GM13976 (cell line): Measurements from ENCODE around the gene SLC9A8.
A peak's percentile ranks its signal among the peaks of the same experiment; 100 is the strongest.

Experiments
- DNase-seq: peaks from one replicate; pipeline ENCODE4 v3.0.0; 2012; ENCODE audit warnings: low spot score
- CTCF ChIP-seq: IDR thresholded peaks from 2 replicates; pipeline ENCODE4 v1.5.1; 2012; ENCODE audit warnings: borderline replicate concordance, mild to moderate bottlenecking; ENCODE audit not compliant: insufficient read depth; ENCODE audit errors: extremely low read depth, missing control alignments, control extremely low read depth
- in situ Hi-C: fragments of 300-500 bp; cut with MboI; formaldehyde crosslinking; loops from one replicate; pipeline ENCODE4 v1.12.0; 2022; ENCODE audit warnings: low sequenced_read_pairs, mixed read lengths, inconsistent platforms; ENCODE audit not compliant: unreplicated experiment

SLC9A8 gene

GRCh38 chr20:49924247-49924646 is 111.6 kb downstream of the SLC9A8 start:
- in situ Hi-C loops: no loop called here
- DNase-seq: no peak
- no peak for TF ChIP-seq CTCF

GRCh38 chr20:49925901-49926454 is 113.3 kb downstream of the SLC9A8 start:
- no peak for DNase-seq
- TF ChIP-seq CTCF: no peak
- in situ Hi-C loops: no loop called here

- DNase-seq: peak; percentile 79
- in situ Hi-C loops: no loop called here
- peak; percentile 76 for TF ChIP-seq CTCF
Observed at GRCh38 chr20:49928411-49929141, 115.9 kb downstream of the SLC9A8 start.

- in situ Hi-C loops: no loop called here
- no peak for TF ChIP-seq CTCF
- no peak for DNase-seq
Observed at GRCh38 chr20:49929142-49929494, 116.5 kb downstream of the SLC9A8 start.

- no peak for TF ChIP-seq CTCF
- in situ Hi-C loops: no loop called here
- DNase-seq: no peak
Observed at GRCh38 chr20:49935746-49936152, 123.1 kb downstream of the SLC9A8 start.

GRCh38 chr20:49936153-49937026 is 123.8 kb downstream of the SLC9A8 start, which contains the start of gene RNF114:
RNF114 (plus strand) TSS chr20:49936397; CDS start chr20:49936413, 16 bp downstream.
- DNase-seq: peak; percentile 99
- TF ChIP-seq CTCF: no peak
- in situ Hi-C loops: no loop called here
